Measurements from ENCODE around the gene GLRX. TPM values are rescaled to one million over a fixed set of nuclear protein-coding genes. Genes with fewer than 3 reads are reported as not detected.
"Not testable (repeated sequence)": the region's sequence is repeated elsewhere in the genome, so short reads cannot be mapped to it uniquely, and the experiment has no call there.

The GLRX gene
- 11.3 TPM for polyA plus RNA-seq (ENCODE audit: insufficient read length)

DNA sequence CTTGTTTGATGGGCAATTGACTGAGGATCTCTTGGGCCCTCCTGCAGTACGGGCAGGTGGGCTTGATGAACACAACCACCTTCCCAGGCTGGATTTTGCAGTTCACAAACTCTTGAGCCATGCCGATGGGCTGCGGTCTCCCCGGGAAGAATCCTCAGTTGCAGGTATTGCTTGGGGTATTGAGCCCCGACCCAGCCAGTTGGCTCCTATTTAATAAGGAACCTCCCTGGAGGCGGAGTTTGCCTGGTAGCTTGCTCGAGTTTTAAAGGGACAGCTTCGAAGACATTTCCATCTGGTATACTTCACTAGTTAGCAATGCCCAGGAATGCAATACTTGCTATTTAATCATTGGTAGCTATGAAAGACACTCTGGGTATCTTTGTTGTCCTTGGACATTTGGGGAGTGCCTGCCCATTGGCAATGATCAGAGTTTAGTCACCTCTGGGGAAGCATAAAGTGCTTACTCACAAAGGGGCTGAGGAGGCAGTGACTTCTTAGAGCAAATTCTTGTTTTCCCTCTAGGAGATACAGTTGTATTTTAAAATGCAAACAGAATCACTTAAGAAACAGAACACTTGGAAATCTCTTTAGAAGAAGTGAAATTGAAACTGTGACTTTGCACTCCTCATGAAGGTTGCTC is at the start of gene GLRX:
TSS of gene GLRX (minus strand) at position 185 of the 640 bp plus-strand sequence. CDS start at position 121, 64 bp downstream.
- peak; percentile 36 for DNase-seq (ENCODE audit: low read depth)

- no peak for DNase-seq (ENCODE audit: low read depth)
These were observed 48.8 kb upstream of the GLRX start for GRCh38 chr5:95871146-95871806.

DNA sequence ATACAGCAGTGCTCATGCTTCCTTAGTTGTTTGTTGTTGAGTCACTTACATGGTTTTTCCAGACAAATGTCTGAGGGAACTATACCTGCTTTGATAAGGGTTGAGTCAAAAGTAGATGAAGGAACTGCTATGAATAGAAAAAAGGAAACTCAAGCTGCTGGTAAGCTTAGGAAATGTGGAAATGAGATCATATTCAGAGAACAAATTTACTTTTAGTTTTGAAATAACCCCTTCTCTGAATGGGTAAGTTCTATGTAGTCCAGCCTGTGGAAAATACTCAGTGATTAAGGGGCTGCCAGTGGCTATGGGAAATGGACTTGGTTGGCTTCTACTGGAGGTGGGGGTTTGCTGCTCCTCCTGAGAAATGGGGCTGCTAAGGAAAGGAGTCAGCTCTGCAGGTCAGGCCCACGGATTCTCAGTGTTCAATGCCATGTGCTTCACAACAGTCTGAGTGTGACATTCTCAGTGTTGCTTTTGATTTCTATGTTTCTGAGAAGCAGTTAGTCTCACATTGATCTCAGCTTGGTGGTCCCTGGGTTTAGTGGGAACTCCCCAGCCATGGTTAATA is 47.7 kb upstream of the GLRX start:
- DNase-seq (ENCODE audit: low read depth), result no peak

GRCh38 chr5:95869173-95869855 is 46.8 kb upstream of the GLRX start:
- not testable (repeated sequence) for DNase-seq (ENCODE audit: low read depth)

DNA sequence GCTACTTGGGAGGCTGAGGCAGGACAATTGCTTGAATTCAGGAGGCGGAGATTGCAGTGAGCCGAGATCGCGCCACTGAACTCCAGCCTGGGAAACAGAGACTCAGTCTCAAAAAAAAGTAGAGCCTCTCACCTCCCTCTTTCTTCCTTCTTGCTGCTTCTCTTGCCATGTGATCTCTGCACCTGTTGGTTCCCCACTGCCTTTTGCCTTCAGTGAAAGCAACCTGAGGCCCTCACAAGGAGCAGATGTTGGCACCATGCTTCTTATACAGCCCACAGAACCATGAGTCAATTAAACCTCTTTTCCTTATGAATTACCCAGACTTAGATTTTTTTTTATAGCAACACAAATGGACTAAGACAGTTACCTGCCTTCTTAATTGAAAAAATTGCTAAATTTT is 45.6 kb upstream of the GLRX start:
- no peak for DNase-seq (ENCODE audit: low read depth)

- DNase-seq (ENCODE audit: low read depth), result no peak
These were observed 44.0 kb upstream of the GLRX start for GRCh38 chr5:95866435-95867040.

DNA sequence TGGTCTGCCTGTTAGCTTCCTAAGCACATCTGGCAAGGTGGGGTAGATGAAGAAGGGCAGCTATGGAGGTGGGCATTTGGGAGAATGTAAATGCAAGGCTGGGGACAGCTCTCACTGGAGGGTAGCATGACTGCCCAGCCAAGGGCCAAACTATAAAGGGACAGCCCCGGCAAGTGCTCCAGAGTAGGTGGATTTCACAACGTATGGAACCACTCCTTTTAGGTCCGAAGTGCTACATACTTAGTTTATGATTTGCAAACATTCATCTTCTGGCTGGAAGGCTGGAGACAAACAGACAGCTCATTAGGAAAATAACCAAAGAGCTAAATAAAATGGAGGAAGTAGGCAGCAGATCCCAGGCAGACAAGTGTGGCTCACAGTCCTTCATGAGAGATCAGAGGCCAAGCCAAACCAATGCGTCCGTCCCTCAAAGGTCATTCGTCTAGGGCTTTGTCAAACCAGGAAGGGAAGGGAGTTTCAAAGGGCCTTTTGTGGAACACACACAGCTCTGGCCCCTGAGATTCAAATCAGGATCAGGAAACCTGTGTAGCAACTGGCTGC is 42.5 kb upstream of the GLRX start:
- DNase-seq (ENCODE audit: low read depth), result no peak

- DNase-seq (ENCODE audit: low read depth), result no peak
These were observed 41.9 kb upstream of the GLRX start for GRCh38 chr5:95864456-95864855.

- no peak for DNase-seq (ENCODE audit: low read depth)
These were observed 40.8 kb upstream of the GLRX start for GRCh38 chr5:95863383-95863757.

DNA sequence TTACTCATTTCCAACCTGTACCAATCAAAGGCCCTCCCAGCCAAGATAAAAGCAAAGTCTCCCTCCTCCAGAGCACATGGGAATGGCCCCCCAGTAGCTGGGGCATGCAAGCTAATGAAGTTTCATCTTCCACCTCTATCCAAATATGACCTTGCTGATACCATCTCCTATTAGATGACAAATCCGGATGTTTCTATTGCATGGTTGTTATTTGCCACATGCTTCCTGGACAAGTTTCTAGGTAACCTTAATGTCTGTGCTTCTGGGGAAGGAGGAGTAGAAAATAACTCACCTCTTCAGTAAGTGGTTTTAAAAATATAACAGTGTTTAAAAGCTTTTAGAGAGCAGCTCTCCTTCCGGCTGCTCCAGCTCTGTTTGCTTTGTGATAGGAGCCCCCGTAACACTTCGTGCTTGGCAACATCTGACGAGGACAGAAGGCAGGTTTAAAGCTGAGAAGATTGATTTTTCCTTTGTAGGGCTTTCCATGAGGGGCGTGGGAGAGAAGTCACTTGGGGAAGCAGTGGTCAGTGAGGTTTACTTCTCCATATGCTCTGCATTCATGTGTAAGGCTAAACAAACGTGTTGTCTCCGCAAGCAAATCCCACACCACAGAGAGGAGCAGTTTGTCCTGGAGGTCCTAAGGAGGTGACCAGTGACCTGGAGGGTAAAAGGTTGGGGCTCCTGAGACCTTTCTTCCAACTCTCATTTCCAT is 40.3 kb upstream of the GLRX start:
- no peak for DNase-seq (ENCODE audit: low read depth)

- DNase-seq (ENCODE audit: low read depth), result no peak
These were observed 39.5 kb upstream of the GLRX start for GRCh38 chr5:95861864-95862561.

DNA sequence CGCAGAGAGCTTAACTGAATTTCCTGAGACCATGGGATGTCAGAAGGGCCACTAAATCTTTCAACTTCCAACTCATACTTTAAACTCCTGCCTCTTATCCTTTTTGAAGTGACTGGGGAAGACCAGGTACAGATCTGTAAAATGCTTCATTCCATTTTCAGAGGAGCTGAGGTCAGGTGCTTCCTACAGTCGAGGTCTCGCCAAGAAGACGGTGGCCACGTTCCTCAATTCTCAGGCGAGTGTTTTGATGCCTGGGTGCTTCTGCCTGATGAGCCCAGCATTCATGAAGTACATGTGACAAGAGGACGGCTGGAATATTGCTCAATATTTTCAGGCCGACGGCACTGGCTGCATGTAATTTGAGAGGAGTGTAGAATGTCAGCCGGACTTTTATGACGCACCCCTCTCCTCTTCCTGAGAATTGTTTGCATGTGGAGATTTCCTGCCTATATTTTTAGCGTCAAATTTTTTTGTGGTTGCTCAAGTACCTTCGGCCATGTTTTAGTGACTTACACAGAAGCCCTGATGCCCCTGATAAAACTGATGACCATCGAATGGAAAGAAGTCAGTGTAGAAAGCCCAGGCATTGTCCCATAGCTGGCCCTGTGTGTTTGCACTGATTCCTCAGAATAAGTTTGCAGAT is 38.8 kb upstream of the GLRX start:
- peak; percentile 50 for DNase-seq (ENCODE audit: low read depth)

DNA sequence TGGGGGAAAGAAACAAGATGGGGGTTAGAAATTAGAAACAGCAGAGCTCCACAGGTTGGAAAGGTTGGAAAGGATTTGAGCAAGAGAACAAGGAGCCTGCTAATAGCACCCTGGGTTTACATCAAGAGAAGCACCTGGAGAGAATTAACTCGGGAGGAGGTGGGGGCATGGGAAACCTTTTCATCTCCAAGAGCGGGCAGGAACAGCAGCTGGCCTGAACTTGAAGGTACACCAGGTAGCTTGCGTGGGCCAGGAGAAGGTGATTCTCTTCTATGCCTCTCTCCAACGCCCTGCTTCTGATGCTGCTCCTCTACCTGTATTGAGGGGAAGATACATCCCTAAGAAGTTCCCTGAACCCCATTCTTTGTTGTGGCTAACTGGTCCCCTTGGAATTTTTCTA is 37.1 kb upstream of the GLRX start:
- no peak for DNase-seq (ENCODE audit: low read depth)

GRCh38 chr5:95858661-95859595 is 36.4 kb upstream of the GLRX start:
- peak; percentile 52 for DNase-seq (ENCODE audit: low read depth)

- no peak for DNase-seq (ENCODE audit: low read depth)
These were observed 35.5 kb upstream of the GLRX start for GRCh38 chr5:95858023-95858461.

GRCh38 chr5:95857185-95857945 is 34.8 kb upstream of the GLRX start:
- no peak for DNase-seq (ENCODE audit: low read depth)

DNA sequence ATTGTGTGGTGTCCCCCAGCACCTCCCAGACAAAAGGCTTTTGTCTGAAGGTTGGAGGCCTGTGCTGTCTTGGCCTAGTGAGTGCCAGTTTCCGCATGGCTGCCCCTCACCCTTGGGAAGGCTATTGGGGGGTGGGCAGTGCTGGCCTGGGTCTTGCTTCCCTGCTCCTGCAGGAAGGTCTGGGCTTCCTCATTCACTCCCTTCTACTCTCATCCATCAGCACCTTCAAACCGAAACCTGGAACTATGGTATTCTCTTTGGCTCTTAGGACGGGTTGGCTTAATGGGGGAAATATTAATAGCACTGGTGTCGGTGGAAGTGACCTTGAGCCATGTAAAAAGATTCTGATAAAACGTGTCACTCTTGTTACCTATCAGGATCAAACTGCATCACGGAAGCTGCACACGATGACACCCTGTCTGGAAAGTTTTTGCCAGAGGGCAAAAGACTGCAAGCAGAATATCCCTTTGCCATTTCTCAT is 34.0 kb upstream of the GLRX start:
- no peak for DNase-seq (ENCODE audit: low read depth)

- no peak for DNase-seq (ENCODE audit: low read depth)
These were observed 31.0 kb upstream of the GLRX start for GRCh38 chr5:95853490-95853889.
